Fibroblast of skin of back (primary cell): ENCODE data around the gene MRGPRD.

Experiments
- DNase-seq: peaks from one replicate; pipeline ENCODE4 v3.0.0-alpha.2; 2013

The MRGPRD gene

DNA sequence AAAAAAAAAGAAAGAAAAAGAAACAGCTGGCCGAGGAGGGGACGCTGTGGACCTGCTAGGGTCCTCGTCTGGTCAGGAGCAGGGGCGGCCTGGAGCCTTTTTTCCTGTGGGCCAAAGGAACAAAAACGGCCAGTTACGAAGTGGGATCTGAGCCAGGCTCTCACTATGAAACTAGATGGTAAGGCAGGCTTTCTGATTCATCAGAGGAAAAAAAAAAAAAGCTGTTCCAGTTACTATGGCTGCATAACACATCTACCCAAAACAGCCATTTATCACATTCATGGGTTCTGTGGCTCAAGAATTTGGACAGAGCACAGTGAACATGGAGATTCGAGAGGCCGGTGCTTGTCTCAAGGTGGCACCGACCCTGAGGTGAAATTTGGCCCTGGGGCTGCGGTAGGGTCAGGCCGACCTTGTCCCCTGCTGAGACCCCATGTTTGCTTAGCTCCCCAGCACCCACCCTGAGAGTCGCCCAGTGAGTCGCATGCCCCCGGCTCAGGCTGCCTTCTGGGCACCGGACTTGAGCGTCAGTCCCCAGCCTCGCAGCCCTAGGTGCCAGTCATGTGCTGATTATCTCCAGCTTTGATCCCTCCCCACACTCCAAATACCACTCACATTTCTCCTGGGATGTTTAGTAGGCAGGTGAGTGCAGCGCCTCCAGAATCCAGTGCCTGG, 34.2 kb downstream of the MRGPRD start:
- peak; percentile 71 for DNase-seq

DNA sequence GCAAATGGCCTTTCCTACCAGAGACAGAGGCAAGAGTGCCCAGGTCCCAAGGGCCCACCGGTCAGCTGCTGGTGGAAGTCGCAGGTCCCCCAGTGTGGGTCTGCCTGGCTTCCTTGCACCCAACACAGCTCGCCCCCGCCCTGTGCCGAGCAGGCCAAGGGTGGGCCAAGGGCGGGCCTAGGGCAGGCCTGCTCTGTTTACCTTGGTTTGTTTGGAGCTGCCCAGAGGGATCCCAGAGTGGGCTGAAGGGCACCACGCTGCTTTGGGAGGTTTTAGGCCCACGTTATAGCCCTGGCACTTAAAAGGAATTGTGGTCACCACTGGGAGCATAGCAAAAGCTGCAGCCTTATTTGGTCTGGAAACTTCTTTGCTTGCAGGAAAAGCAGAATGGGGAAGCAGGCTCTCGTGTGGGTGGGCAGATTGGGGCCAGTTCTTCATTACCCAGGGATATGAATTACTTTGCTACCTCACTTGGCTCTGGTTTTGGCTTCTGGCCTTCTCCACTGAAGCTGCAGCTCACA, 38.0 kb downstream of the MRGPRD start:
- DNase-seq, result peak; percentile 28

GRCh38 chr11:68942095-68942620, 38.6 kb downstream of the MRGPRD start:
- no peak for DNase-seq

- DNase-seq, result no peak
These were observed 39.3 kb downstream of the MRGPRD start for GRCh38 chr11:68941324-68942094.

GRCh38 chr11:68940651-68941323, 40.0 kb downstream of the MRGPRD start:
- no peak for DNase-seq

- no peak for DNase-seq
These were observed 40.9 kb downstream of the MRGPRD start for GRCh38 chr11:68939583-68940555.

DNA sequence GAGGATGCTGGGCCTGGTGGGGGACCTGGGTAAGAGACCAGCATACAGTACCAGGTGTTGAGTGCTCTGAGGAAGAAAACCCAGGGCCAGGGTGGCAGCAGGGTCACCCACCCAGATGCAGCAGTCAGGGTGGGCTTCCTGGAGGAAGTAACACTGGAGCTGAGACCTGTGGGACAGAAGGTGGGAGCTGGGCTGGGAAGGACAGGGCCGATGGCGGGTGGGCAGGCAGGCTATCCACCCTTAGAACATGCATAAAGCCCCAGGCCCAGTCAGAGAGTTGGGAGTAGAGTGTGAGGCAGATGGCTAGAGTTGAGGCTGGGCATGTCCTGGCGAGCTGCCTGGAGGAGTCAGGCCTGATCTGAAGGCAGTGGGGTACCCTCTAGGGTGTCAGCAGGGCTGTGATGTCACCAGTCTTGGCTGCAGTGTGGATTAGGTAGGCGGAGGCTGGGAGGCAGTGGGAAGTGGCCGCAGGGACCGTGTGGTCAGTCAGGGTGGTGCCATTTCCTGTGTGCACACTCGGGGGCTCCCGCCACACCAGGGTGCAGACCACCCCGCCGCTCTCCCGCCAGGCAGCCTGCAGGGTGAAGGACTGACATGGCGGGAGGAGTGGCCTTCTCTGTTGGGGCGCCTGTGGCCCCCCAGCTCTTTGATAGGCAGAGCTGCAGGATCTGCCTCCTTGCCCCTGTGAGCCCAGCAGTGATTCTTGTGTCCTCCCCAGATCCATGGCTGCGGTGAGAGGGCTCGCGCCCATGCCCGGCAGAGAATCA, 41.8 kb downstream of the MRGPRD start:
- no peak for DNase-seq

- DNase-seq, result no peak
These were observed 42.7 kb downstream of the MRGPRD start for GRCh38 chr11:68938088-68938487.

- no peak for DNase-seq
These were observed 43.8 kb downstream of the MRGPRD start for GRCh38 chr11:68936676-68937620.

GRCh38 chr11:68936358-68936636, 44.5 kb downstream of the MRGPRD start:
- no peak for DNase-seq

DNA sequence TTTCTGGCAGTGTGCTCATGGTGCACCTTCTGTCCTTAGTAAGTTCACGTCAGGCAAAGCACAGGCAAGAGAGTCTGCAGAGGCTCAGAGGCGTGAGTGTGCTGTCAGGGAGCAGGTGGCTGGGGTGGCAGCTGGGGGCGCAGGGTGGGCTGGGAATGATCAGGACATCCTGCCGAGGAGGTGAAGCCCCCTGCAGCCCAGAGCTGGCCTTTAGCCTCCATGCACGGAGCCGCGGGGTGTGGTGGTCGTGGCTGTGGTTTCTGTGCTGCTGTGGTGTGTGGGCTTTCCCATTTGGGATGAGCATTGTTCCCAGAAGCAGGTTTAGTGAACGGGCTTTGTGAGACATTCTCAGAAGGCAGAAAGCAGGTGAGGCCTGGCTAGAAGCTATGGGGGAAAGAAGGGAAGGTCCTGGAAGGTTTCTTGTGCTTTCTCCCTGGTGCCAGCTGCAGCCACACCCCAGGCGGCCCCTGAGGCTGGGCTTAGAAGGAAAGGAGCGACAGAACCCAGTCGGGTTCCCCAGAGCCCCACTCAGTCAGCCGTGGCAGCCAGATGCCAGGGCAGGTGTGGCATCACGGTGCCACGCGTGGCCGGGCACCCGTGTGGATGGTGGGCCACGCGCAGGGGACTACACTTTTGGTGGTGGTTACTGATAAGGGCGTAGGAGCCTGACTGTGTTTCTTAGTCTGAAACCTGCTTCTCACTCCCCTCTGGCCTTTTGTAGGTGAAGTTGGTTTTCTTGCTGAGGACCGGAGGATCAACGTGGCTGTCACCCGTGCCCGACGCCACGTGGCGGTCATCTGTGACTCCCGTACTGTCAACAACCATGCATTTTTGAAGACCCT, 45.0 kb downstream of the MRGPRD start:
- no peak for DNase-seq

GRCh38 chr11:68935066-68935465, 45.7 kb downstream of the MRGPRD start:
- DNase-seq, result no peak

DNA sequence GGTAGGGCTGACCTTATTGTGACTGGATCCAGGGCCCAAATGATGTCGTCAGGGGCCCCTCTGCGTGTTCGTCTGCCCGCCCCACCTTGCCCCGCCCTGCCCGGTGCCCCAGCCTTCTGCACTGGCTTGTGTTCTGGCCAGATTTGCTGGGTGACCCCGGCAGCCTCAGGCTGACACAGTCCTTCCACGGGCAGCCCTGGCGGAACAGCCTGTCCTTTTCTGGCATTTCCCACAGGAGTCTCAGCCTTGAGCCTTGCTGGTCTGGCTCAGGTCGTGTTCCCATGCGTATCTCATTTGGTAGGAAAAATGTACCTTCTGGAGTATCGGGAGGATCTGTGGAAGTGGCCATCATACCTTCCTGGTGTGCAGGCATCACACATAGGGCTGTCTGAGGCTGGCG, 46.1 kb downstream of the MRGPRD start:
- no peak for DNase-seq

DNA sequence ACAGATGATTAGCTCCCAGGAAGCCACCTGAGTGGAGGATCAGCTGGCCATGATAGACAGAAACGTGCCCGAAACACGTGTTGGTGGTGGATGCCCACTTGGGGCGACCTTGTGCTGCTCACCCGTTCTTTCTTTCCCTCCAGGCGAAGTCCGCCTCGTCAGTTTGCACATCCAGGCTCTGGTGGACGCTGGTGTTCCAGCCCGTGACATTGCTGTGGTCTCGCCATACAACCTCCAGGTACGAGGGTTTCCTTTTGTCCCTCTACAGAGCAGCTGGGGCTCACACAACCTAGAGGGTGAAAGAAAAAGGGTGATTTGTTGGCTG, 46.5 kb downstream of the MRGPRD start:
- no peak for DNase-seq

- DNase-seq, result no peak
These were observed 47.0 kb downstream of the MRGPRD start for GRCh38 chr11:68933605-68934320.

GRCh38 chr11:68932933-68933577, 47.7 kb downstream of the MRGPRD start:
- DNase-seq, result no peak

DNA sequence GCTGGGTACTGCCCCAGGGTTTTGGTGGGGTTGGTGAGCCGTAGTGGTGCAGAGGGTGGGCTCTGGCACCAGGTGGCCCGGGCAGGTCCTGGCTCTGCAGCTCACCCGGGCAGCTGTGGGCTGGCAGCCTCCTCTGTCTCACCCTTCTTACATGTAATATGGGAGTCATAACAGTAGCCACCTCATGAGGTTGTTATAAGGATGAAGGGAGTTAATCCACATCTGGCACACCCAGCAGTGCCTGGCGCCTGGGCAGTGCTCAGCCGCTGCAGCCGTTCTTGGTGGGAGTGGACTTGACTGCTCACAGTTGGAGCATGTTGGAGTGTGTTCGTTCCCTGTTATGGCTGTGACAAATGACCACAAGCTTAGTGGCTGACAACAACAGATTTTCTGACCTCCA, 48.4 kb downstream of the MRGPRD start:
- no peak for DNase-seq

- DNase-seq, result no peak
These were observed 48.9 kb downstream of the MRGPRD start for GRCh38 chr11:68931911-68932310.
